Upper lobe of left lung (tissue), 6 donors: ENCODE data around the gene FOXB2. TPM values are rescaled to one million over a fixed set of nuclear protein-coding genes. Genes with fewer than 3 reads are reported as not detected.

Source experiments
- ATAC-seq, 2 donors: fragments of 200-7000 bp; cut with Tn5 transposase; one replicate each; pipeline ENCODE4 v1.9.1; 2022; ENCODE audit warnings: mild to moderate bottlenecking in 2 of 2, moderate library complexity in 2 of 2; ENCODE audit not compliant: low FRiP score in 2 of 2
- DNase-seq, 2 donors: peaks; one replicate each; pipeline ENCODE4 v3.0.0-alpha.2; 2019 to 2020
- H3K27ac ChIP-seq, 4 donors: fragments of 200-600 bp; sonication (generic); one replicate each; pipeline ENCODE4 v1.5.1; 2016 to 2019
- H3K27me3 ChIP-seq, 4 donors: fragments of 200-600 bp; sonication (generic); one replicate each; pipeline ENCODE4 v1.5.1; 2017 to 2019
- H3K36me3 ChIP-seq, 4 donors: fragments of 200-600 bp; sonication (generic); one replicate each; pipeline ENCODE4 v1.5.1; 2016 to 2019
- H3K4me1 ChIP-seq, 4 donors: fragments of 200-600 bp; sonication (generic); one replicate each; pipeline ENCODE4 v1.5.1; 2018 to 2019
- H3K4me3 ChIP-seq, 4 donors: fragments of 200-600 bp; sonication (generic); one replicate each; pipeline ENCODE4 v1.5.1; 2017 to 2019; ENCODE audit warnings: mild to moderate bottlenecking in 2 of 4, moderate library complexity in 1 of 4
- H3K9me3 ChIP-seq, 4 donors: fragments of 200-600 bp; sonication (generic); one replicate each; pipeline ENCODE4 v1.5.1; 2018 to 2019
- EP300 ChIP-seq, 4 donors: sonication (generic); formaldehyde crosslinking; IDR thresholded peaks; one replicate each; pipeline ENCODE4 v1.5.1; 2017; ENCODE audit warnings: antibody characterized with exemption in 4 of 4, control low read depth in 2 of 4
- POLR2A ChIP-seq, 4 donors: fragments of 450-650 bp; IDR thresholded peaks; one replicate each; pipeline ENCODE4 v1.5.1; 2016 to 2017; ENCODE audit warnings: antibody characterized with exemption in 4 of 4, mild to moderate bottlenecking in 2 of 4
- POLR2AphosphoS5 ChIP-seq, 2 donors: sonication (generic); formaldehyde crosslinking; IDR thresholded peaks; one replicate each; pipeline ENCODE4 v1.5.1; 2017; ENCODE audit warnings: antibody characterized with exemption in 2 of 2
- WGBS, 2 donors: methylation state at CpG; one replicate each; pipeline ENCODE4 v1.1.5; 2017 to 2018; 5-methylcytosine and 5-hydroxymethylcytosine counted together
- total RNA-seq, 6 donors: library from RNA; depleted of rRNA in 4 of 6; stranded (reverse); fragments of >200 nt in 4 of 6; gene quantifications; one replicate each; pipeline versions ENCODE4 v1.1.0 to v1.2.1, GENCODE V29; 2016 to 2021
- TF ChIP-seq, protein P1 (sequence below), 6 experiments: fragments of 450-650 bp in 4 of 6; fragments of 200-600 bp in 2 of 6; sonication (generic) in 2 of 6; IDR thresholded peaks; one replicate each; pipeline ENCODE4 v1.5.1; 2016 to 2019; ENCODE audit warnings: antibody characterized with exemption in 6 of 6
- donor health status: DM: no; HTN: no; CAD: no; lungs with moderate emphysema.
- donor health status: DM: no; HTN: yes; CAD: no; lungs with severe emphysema.

The FOXB2 gene
- total RNA-seq, 6 donors from 2014 or later = not detected

DNA sequence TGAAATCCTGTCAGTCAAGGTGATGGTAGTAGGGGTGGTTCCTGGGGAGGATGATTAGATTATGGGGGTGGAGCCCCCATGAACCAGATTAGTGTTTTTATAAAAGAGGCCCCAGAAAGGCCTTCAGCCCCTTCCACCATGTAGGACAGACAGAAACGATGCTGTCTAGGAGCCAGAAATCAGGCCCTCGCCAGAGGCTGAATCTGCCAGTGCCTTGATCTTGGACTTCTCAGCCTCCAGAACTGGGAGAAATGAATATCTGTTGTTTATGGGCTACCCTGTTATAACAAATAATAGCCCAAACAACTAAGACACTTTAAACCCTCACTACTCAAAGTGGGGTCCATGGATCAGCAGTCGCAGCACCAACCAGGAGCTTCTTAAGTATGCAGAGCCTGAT is 20.2 kb upstream of the FOXB2 start:
- WGBS, 2 donors = 95% methylated on average over 3 of the region's 3 CpGs
- Histone ChIP-seq H3K4me3 (no peak overlapping the region), H3K36me3 (no peaks in the 10 kb centered on the region), H3K27me3 (no peaks in the 10 kb centered on the region), H3K27ac (no peak overlapping the region), H3K9me3 (no peaks in the 10 kb centered on the region), H3K4me1 (no peaks in the 10 kb centered on the region)
- DNase-seq (no peak), ATAC-seq (no peak)
- TF ChIP-seq POLR2AphosphoS5 (IDR thresholded peaks at IDR 0.05) (no peak), EP300 (IDR thresholded peaks at IDR 0.05) (no peak), POLR2A (IDR thresholded peaks at IDR 0.05) (no peak)
- TF ChIP-seq, protein P1, sequence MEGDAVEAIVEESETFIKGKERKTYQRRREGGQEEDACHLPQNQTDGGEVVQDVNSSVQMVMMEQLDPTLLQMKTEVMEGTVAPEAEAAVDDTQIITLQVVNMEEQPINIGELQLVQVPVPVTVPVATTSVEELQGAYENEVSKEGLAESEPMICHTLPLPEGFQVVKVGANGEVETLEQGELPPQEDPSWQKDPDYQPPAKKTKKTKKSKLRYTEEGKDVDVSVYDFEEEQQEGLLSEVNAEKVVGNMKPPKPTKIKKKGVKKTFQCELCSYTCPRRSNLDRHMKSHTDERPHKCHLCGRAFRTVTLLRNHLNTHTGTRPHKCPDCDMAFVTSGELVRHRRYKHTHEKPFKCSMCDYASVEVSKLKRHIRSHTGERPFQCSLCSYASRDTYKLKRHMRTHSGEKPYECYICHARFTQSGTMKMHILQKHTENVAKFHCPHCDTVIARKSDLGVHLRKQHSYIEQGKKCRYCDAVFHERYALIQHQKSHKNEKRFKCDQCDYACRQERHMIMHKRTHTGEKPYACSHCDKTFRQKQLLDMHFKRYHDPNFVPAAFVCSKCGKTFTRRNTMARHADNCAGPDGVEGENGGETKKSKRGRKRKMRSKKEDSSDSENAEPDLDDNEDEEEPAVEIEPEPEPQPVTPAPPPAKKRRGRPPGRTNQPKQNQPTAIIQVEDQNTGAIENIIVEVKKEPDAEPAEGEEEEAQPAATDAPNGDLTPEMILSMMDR (IDR thresholded peaks at IDR 0.05) = no peak

DNA sequence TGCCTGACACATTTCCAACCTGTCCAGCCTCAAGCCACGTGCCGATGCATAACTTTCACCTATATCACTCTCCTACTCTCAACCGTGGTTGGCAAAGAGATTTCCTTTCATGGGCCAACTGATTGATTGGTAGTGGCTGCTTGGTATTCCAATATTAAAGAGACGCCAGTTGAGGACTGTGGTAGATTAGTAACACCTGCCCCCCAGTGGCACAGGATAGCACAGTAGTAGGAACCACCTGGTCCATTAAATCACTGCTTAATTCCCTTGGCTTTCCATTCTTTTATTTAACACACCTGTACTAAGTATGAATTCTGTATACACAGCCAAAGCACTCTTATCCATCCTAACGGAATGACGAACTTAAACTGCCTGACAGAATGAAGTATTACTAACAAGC is 19.1 kb upstream of the FOXB2 start:
- Histone ChIP-seq H3K27ac (no peak overlapping the region), H3K36me3 (no peaks in the 10 kb centered on the region), H3K4me1 (no peaks in the 10 kb centered on the region), H3K9me3 (no peaks in the 10 kb centered on the region), H3K27me3 (no peaks in the 10 kb centered on the region), H3K4me3 (no peak overlapping the region)
- TF ChIP-seq EP300 (IDR thresholded peaks at IDR 0.05) (no peak), POLR2AphosphoS5 (IDR thresholded peaks at IDR 0.05) (no peak), POLR2A (IDR thresholded peaks at IDR 0.05) (no peak)
- TF ChIP-seq, protein P1 (IDR thresholded peaks at IDR 0.05) = no peak
- ATAC-seq (no peak), DNase-seq (no peak)
- WGBS, 2 donors = 63 to 83% methylated on average over 6 of the region's 6 CpGs

DNA sequence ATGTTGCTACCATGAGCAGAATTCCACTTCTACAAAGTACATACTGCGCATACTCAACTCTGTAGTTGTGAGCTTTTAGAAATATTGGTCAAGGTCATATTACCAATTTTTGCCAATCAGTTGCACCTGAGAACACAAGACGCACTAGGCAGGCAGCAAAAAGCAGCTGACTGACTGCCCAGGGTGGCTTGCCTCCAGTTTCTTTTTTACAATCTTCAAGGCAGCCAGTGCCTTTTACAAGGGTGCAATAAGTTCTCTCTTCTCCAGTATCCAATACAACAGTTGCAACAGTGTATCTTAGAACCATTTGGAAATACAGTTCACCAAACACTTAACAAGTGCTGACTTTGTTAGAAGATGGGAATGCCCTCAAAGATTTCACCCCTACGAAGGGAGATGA is 16.1 kb upstream of the FOXB2 start:
- Histone ChIP-seq H3K27ac (no peak overlapping the region), H3K4me3 (no peak overlapping the region), H3K36me3 (no peaks in the 10 kb centered on the region), H3K4me1 (no peaks in the 10 kb centered on the region), H3K27me3 (no peaks in the 10 kb centered on the region), H3K9me3 (no peaks in the 10 kb centered on the region)
- ATAC-seq = no peak
- 83 to 93% methylated on average over 3 of the region's 3 CpGs for WGBS, 2 donors
- TF ChIP-seq EP300 (IDR thresholded peaks at IDR 0.05) (no peak), POLR2AphosphoS5 (IDR thresholded peaks at IDR 0.05) (no peak), POLR2A (IDR thresholded peaks at IDR 0.05) (no peak)
- TF ChIP-seq, protein P1 (IDR thresholded peaks at IDR 0.05) = no peak
- DNase-seq = no peak

DNA sequence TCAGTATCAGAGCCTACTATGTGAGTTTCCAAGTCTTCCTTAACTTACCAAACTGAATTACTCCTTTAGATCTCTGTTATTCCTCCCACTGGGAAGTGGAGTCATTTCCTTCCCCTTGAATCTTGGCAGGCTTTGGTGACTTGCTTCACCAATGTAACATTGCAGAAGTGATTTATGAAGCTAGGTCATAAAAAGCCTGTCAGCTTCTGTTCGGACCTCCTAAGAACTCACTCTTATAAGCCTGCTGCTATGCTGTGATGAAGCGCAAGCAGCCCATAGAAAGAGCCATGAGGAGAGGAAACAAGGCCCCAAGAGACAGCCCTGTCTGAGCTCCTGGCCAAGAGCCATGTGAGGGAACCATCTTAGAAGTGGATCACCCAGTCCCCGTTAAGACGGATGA is 14.2 kb upstream of the FOXB2 start:
- H3K27me3 ChIP-seq = no peaks in the 10 kb centered on the region
- H3K9me3 ChIP-seq = no peaks in the 10 kb centered on the region
- 65 to 66% methylated on average over 4 of the region's 4 CpGs for WGBS, 2 donors
- no peaks in the 10 kb centered on the region for H3K36me3 ChIP-seq
- no peak for DNase-seq
- no peak overlapping the region for H3K4me3 ChIP-seq
- ATAC-seq = no peak
- H3K27ac ChIP-seq = no peak overlapping the region
- no peak for TF ChIP-seq POLR2A (IDR thresholded peaks at IDR 0.05)
- no peak for TF ChIP-seq EP300 (IDR thresholded peaks at IDR 0.05)
- no peak for TF ChIP-seq POLR2AphosphoS5 (IDR thresholded peaks at IDR 0.05)
- TF ChIP-seq, protein P1 (IDR thresholded peaks at IDR 0.05) = no peak
- no peaks in the 10 kb centered on the region for H3K4me1 ChIP-seq

DNA sequence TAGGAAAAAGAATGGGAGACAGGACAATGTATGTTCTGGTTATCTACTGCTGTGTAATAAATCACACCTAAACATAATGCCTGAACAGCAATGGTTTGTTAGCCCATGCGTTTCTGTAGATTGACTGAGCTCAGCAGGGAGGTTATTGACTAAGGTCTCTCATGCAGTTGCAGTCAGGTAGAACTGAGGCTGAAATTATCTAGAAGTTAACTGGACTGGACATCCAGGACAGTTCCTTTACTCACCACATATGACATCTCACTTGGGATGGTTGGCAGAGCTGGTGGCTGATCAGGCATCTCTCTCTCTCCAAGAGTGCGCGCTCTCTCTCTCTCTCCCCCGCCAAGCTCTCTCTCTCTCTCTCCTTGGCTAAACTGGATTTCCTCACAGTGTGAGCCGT is 8.9 kb upstream of the FOXB2 start:
- DNase-seq (no peak), ATAC-seq (no peak)
- no peaks in the 10 kb centered on the region for H3K9me3 ChIP-seq
- 35 to 60% methylated on average over 5 of the region's 5 CpGs for WGBS, 2 donors
- H3K4me3 ChIP-seq = no peak overlapping the region
- no peaks in the 10 kb centered on the region for H3K36me3 ChIP-seq
- TF ChIP-seq EP300 (IDR thresholded peaks at IDR 0.05) = no peak
- TF ChIP-seq, protein P1 (IDR thresholded peaks at IDR 0.05) = no peak
- TF ChIP-seq POLR2A (IDR thresholded peaks at IDR 0.05) = no peak
- H3K27me3 ChIP-seq = peaks cover 0 to 44% (median 26%) of the 10 kb centered on the region in 4 donors
- peaks cover 3 to 31% (median 7%) of the 10 kb centered on the region in 4 donors for H3K4me1 ChIP-seq
- no peak overlapping the region for H3K27ac ChIP-seq
